ENCODE results near the gene LMO1. TPM values are rescaled to one million over a fixed set of nuclear protein-coding genes. Genes with fewer than 3 reads are reported as not detected.

Gene LMO1
- total and polyA plus RNA-seq, 2 of the 8 experiments (the other 6 are each of a cell fraction or from before 2014, with no cell fraction given): 0.17 TPM; not detected in 1

DNA sequence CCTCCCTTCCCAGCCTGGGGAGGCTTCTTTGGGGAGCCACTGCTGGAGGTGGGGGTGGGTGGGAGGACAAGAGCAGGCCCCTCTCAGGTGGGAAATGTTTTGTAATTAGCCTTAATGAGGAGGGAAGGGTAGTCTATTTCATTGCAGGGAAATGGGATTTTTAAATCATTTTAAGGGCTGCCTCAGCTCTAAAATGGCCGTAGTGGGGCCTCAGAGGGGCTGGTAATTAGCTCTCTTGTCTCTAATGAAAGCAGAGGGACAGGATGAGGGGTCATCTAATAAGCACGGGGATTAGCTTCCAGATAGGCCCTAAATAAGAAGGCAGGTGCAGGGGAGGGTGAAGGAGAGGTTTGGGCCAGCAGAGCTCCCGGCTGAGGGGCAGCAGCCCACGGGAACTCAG, 46.5 kb downstream of the LMO1 start (continued):
- TF ChIP-seq EP300 (IDR thresholded peaks at IDR 0.05; ENCODE audit: borderline replicate concordance in 1 of 2, low read depth in 2 of 2, low read length in 2 of 2) (no peak), SUZ12 (IDR thresholded peaks at IDR 0.05; ENCODE audit: low read length) (no peak), CEBPB (IDR thresholded peaks at IDR 0.05; ENCODE audit: low read depth, low read length) (no peak), ASH2L (IDR thresholded peaks at IDR 0.05; ENCODE audit: low read length) (no peak)
- TF ChIP-seq, protein P1, sequence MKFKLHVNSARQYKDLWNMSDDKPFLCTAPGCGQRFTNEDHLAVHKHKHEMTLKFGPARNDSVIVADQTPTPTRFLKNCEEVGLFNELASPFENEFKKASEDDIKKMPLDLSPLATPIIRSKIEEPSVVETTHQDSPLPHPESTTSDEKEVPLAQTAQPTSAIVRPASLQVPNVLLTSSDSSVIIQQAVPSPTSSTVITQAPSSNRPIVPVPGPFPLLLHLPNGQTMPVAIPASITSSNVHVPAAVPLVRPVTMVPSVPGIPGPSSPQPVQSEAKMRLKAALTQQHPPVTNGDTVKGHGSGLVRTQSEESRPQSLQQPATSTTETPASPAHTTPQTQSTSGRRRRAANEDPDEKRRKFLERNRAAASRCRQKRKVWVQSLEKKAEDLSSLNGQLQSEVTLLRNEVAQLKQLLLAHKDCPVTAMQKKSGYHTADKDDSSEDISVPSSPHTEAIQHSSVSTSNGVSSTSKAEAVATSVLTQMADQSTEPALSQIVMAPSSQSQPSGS (IDR thresholded peaks at IDR 0.05; ENCODE audit: low read length): no peak
